CD4-positive, alpha-beta T cell treated with Interleukin-12 subunit alpha and Interleukin-12 subunit beta, for 1 hour (primary cell): Measurements from ENCODE around the gene GSX2.
"Not testable (repeated sequence)": the region's sequence is repeated elsewhere in the genome, so short reads cannot be mapped to it uniquely, and the experiment has no call there.

Experiments
- DNase-seq: peaks from one replicate; pipeline ENCODE4 v3.0.0-alpha.2; 2020

GSX2 gene

GRCh38 chr4:54099748-54100574 is at the start of gene GSX2:
Gene GSX2, plus strand, starts transcription at chr4:54100163. Its CDS starts 182 bp downstream, at chr4:54100345.
- no peak for DNase-seq

- no peak for DNase-seq
Observed at GRCh38 chr4:54050214-54050904, 49.6 kb upstream of the GSX2 start.

GRCh38 chr4:54053322-54053721 is 46.6 kb upstream of the GSX2 start:
- DNase-seq, result not testable (repeated sequence)

GRCh38 chr4:54054501-54054900 is 45.5 kb upstream of the GSX2 start:
- DNase-seq, result no peak

- no peak for DNase-seq
Observed at GRCh38 chr4:54055494-54055893, 44.5 kb upstream of the GSX2 start.

- DNase-seq, result no peak
Observed at GRCh38 chr4:54056360-54056759, 43.6 kb upstream of the GSX2 start.

GRCh38 chr4:54058171-54058570 is 41.8 kb upstream of the GSX2 start:
- peak; percentile 29 for DNase-seq

- no peak for DNase-seq
Observed at GRCh38 chr4:54060116-54060515, 39.8 kb upstream of the GSX2 start.

- DNase-seq, result no peak
Observed at GRCh38 chr4:54061067-54061466, 38.9 kb upstream of the GSX2 start.

- no peak for DNase-seq
Observed at GRCh38 chr4:54061873-54062272, 38.1 kb upstream of the GSX2 start.

- no peak for DNase-seq
Observed at GRCh38 chr4:54062392-54062791, 37.6 kb upstream of the GSX2 start.

- DNase-seq, result peak; percentile 17
Observed at GRCh38 chr4:54063229-54063628, 36.7 kb upstream of the GSX2 start.

- peak; percentile 48 for DNase-seq
Observed at GRCh38 chr4:54063737-54064316, 36.1 kb upstream of the GSX2 start.

- peak; percentile 98 for DNase-seq
Observed at GRCh38 chr4:54064317-54065111, 35.4 kb upstream of the GSX2 start, which contains the start of gene CHIC2. Gene CHIC2, minus strand, starts transcription at chr4:54064605. Its CDS starts 305 bp downstream, at chr4:54064300.

GRCh38 chr4:54065282-54066087 is 34.5 kb upstream of the GSX2 start:
- no peak for DNase-seq

GRCh38 chr4:54066088-54066415 is 33.9 kb upstream of the GSX2 start:
- no peak for DNase-seq

- DNase-seq, result no peak
Observed at GRCh38 chr4:54066718-54067129, 33.2 kb upstream of the GSX2 start.

GRCh38 chr4:54067166-54067565 is 32.8 kb upstream of the GSX2 start:
- DNase-seq, result no peak

GRCh38 chr4:54073271-54073880 is 26.6 kb upstream of the GSX2 start:
- no peak for DNase-seq

GRCh38 chr4:54074381-54074780 is 25.6 kb upstream of the GSX2 start:
- DNase-seq, result no peak

- DNase-seq, result no peak
Observed at GRCh38 chr4:54076673-54077072, 23.3 kb upstream of the GSX2 start.

GRCh38 chr4:54077812-54078211 is 22.2 kb upstream of the GSX2 start:
- no peak for DNase-seq
